WTC11 (cell line): ENCODE measurements around the gene HPSE2. TPM values are rescaled to one million over a fixed set of nuclear protein-coding genes. Genes with fewer than 3 reads are reported as not detected.
A peak's percentile ranks its signal among the peaks of the same experiment; 100 is the strongest.

Experiments used
- ATAC-seq: fragments of 200-7000 bp; cut with Tn5 transposase; 2 replicates; pipeline ENCODE4 v1.10.0; 2021; ENCODE audit warnings: mild to moderate bottlenecking, moderate library complexity
- CTCF ChIA-PET: fragments of 300-600 bp; sonication (Branson Sonifier 250); formaldehyde crosslinking; loops from one replicate; lab custom pipeline; 2021; ENCODE audit warnings: antibody characterized with exemption; lab: Charles Lee
- POLR2A ChIA-PET: fragments of 350-600 bp; sonication (Branson Sonifier 250); formaldehyde crosslinking; loops from one replicate; lab custom pipeline; 2021; ENCODE audit warnings: antibody characterized with exemption; lab: Charles Lee
- DNase-seq: peaks from one replicate; pipeline ENCODE4 v3.0.0; 2021; ENCODE audit warnings: low spot score
- H3K27ac Mint-ChIP-seq: 2 replicates; pipeline ENCODE4 v1.8.0; 2021; ENCODE audit warnings: mixed read lengths
- H3K27me3 Mint-ChIP-seq: 2 replicates; pipeline ENCODE4 v1.8.0; 2021; ENCODE audit warnings: low read depth, mild to moderate bottlenecking, moderate library complexity, mixed read lengths
- H3K36me3 Mint-ChIP-seq: 2 replicates; pipeline ENCODE4 v1.8.0; 2021; ENCODE audit warnings: mixed read lengths
- H3K4me1 Mint-ChIP-seq: 2 replicates; pipeline ENCODE4 v1.8.0; 2022; ENCODE audit warnings: mixed read lengths
- H3K4me3 Mint-ChIP-seq: 2 replicates; pipeline ENCODE4 v1.8.0; 2021; ENCODE audit warnings: mild to moderate bottlenecking, moderate library complexity, mixed read lengths
- H3K9me3 Mint-ChIP-seq: 2 replicates; pipeline ENCODE4 v1.8.0; 2021; ENCODE audit warnings: mixed read lengths
- CBFB ChIP-seq: sonication (generic); formaldehyde crosslinking; IDR thresholded peaks from 2 replicates; pipeline ENCODE4 v1.8.1; 2022; ENCODE audit warnings: mild to moderate bottlenecking, low read depth, missing genetic modification reagents
- CREM ChIP-seq: sonication (generic); formaldehyde crosslinking; IDR thresholded peaks from 2 replicates; pipeline ENCODE4 v1.8.1; 2022; ENCODE audit warnings: mild to moderate bottlenecking, missing genetic modification reagents, moderate library complexity
- ELF4 ChIP-seq: sonication (generic); formaldehyde crosslinking; IDR thresholded peaks from 2 replicates; pipeline ENCODE4 v1.8.1; 2022; ENCODE audit warnings: low read depth, mild to moderate bottlenecking, moderate library complexity, missing genetic modification reagents
- ETV6 ChIP-seq: sonication (generic); formaldehyde crosslinking; IDR thresholded peaks from 2 replicates; pipeline ENCODE4 v1.8.1; 2022; ENCODE audit warnings: mild to moderate bottlenecking, missing genetic modification reagents
- GTF2I ChIP-seq: fragments of 250-450 bp; sonication (Bioruptor Pico); conservative IDR thresholded peaks from 2 replicates; pipeline ENCODE4 v1.4.0; 2021; ENCODE audit warnings: mild to moderate bottlenecking
- HMGA2 ChIP-seq: fragments of 250-450 bp; sonication (Bioruptor Pico); IDR thresholded peaks from 2 replicates; pipeline ENCODE4 v1.4.0; 2021; ENCODE audit warnings: mild to moderate bottlenecking, moderate library complexity
- NR1H2 ChIP-seq: sonication (generic); formaldehyde crosslinking; IDR thresholded peaks from 2 replicates; pipeline ENCODE4 v1.9.0; 2021; ENCODE audit warnings: mild to moderate bottlenecking, moderate library complexity, missing genetic modification reagents
- RELA ChIP-seq: sonication (generic); formaldehyde crosslinking; IDR thresholded peaks from 2 replicates; pipeline ENCODE4 v1.8.1; 2022; ENCODE audit warnings: missing genetic modification reagents, mild to moderate bottlenecking, borderline replicate concordance
- RORB ChIP-seq: fragments of 250-450 bp; sonication (Bioruptor Pico); IDR thresholded peaks from 2 replicates; pipeline ENCODE4 v1.9.0; 2021; ENCODE audit warnings: mild to moderate bottlenecking
- SP1 ChIP-seq: sonication (generic); formaldehyde crosslinking; conservative IDR thresholded peaks from 2 replicates; pipeline ENCODE4 v1.8.1; 2022; ENCODE audit warnings: missing genetic modification reagents
- TEAD1 ChIP-seq: sonication (generic); formaldehyde crosslinking; IDR thresholded peaks from 2 replicates; pipeline ENCODE4 v1.8.0; 2022; ENCODE audit warnings: mild to moderate bottlenecking, missing genetic modification reagents
- ZNF121 ChIP-seq: sonication (generic); formaldehyde crosslinking; IDR thresholded peaks from 2 replicates; pipeline ENCODE4 v1.8.0; 2023; ENCODE audit warnings: missing genetic modification reagents
- ZNF263 ChIP-seq: sonication (generic); formaldehyde crosslinking; IDR thresholded peaks from 2 replicates; pipeline ENCODE4 v1.8.1; 2022; ENCODE audit warnings: low read depth, mild to moderate bottlenecking, moderate library complexity, missing genetic modification reagents
- ZNF396 ChIP-seq: fragments of 250-450 bp; sonication (Bioruptor Pico); IDR thresholded peaks from 2 replicates; pipeline ENCODE4 v1.8.0; 2021; ENCODE audit warnings: mild to moderate bottlenecking, moderate library complexity, borderline replicate concordance
- ZNF416 ChIP-seq: fragments of 250-450 bp; sonication (Bioruptor Pico); IDR thresholded peaks from 2 replicates; pipeline ENCODE4 v1.9.0; 2021; ENCODE audit warnings: mild to moderate bottlenecking, inconsistent platforms
- total RNA-seq: library from RNA; stranded (reverse); gene quantifications from 3 replicates; pipeline ENCODE4 v1.2.3, GENCODE V29; 2021
- TF ChIP-seq, protein P1 (sequence below): sonication (generic); formaldehyde crosslinking; IDR thresholded peaks from 2 replicates; pipeline ENCODE4 v1.8.1; 2022; ENCODE audit warnings: missing genetic modification reagents, borderline replicate concordance
- TF ChIP-seq, protein P2 (sequence below): sonication (generic); formaldehyde crosslinking; IDR thresholded peaks from 2 replicates; pipeline ENCODE4 v1.8.1; 2022; ENCODE audit warnings: low read depth, mild to moderate bottlenecking, moderate library complexity, missing genetic modification reagents, borderline replicate concordance
- TF ChIP-seq, protein P3 (sequence below): fragments of 250-450 bp; sonication (Bioruptor Pico); IDR thresholded peaks from 2 replicates; pipeline ENCODE4 v1.9.0; 2021; ENCODE audit warnings: moderate library complexity, mild to moderate bottlenecking, inconsistent platforms, borderline replicate concordance
- TF ChIP-seq, protein P4 (sequence below): sonication (generic); formaldehyde crosslinking; IDR thresholded peaks from 2 replicates; pipeline ENCODE4 v1.8.0; 2022; ENCODE audit warnings: mild to moderate bottlenecking, missing genetic modification reagents
- TF ChIP-seq, protein P5 (sequence below): fragments of 250-450 bp; sonication (Bioruptor Pico); IDR thresholded peaks from 2 replicates; pipeline ENCODE4 v1.9.0; 2021; ENCODE audit warnings: mild to moderate bottlenecking

The HPSE2 gene
- total RNA-seq, 1 experiment from 2014 or later, result 0.66 TPM

DNA sequence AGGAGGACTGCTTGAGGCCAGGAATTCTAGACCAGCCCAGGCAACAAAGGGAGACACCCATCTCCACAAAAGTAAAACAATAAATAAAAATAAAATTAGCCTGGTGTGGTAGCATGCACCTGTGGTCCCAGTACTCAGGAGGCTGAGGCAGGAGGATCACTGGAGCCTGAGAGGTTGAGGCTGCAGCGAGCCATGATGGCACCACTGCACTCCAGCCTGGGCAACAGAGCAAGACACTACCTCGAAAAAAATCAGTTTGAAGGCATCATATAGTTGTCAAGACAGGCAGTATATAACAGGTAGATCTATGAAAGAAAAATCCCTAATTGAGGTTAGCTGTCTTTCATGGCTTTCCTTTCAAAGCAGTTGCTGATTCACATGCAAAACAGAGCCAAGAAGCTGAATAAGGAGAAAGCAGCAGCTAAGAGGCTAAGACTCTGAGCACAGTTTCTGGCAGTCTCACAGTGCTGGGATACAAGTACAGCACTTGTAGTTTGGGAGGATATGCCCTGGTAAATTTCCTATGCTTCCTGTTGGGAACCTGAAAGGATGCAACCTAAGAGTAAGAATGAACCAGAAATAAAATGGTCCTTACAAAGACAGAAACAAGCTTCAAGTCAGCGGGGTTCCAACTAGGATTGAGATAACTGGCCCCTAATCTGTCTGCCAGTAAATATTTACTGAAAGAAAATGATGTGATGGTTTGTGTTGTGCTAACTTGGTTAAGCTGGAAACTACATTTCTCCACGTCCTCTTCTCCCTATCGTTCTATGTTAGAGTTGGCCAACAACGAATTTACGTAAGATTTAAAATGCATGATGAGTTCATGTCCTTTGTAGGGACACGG is 420.4 kb downstream of the HPSE2 start:
- DNase-seq, result no peak
- CTCF ChIA-PET, result interaction anchor here (0.9 to 1.4 kb wide), 4 partner anchors 37 to 390 kb away, joined by 3 to 6 read pairs (median 4); no protein-coding TSS in a partner anchor
- TF ChIP-seq ELF4 (CRISPR knock-in tag) (no peak), GTF2I (CRISPR knock-in tag) (0 out of 2 replicates have a peak, but pooled peaks have one; percentile 15), ZNF121 (CRISPR knock-in tag) (peak; percentile 96)
- TF ChIP-seq, protein P1, sequence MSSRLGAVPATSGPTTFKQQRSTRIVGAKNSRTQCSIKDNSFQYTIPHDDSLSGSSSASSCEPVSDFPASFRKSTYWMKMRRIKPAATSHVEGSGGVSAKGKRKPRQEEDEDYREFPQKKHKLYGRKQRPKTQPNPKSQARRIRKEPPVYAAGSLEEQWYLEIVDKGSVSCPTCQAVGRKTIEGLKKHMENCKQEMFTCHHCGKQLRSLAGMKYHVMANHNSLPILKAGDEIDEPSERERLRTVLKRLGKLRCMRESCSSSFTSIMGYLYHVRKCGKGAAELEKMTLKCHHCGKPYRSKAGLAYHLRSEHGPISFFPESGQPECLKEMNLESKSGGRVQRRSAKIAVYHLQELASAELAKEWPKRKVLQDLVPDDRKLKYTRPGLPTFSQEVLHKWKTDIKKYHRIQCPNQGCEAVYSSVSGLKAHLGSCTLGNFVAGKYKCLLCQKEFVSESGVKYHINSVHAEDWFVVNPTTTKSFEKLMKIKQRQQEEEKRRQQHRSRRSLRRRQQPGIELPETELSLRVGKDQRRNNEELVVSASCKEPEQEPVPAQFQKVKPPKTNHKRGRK (CRISPR knock-in tag), result no peak

DNA sequence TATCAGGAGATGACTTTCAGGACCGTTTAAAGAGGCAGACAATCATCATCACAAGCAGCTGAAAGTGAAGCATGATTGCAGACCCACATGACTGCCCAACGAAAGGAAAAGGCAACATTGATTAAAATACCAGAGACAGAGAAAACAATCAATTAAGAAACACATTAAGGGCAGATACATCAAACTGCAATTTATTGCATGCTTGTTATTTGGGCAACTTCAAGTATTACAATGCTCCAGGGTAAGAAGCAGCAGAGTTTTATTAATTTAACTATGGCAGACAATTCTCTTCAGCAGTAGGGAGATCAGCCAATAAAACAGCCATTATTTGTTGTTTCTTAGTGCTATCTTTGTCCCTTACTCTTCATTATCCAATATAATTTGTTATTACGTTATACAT is 421.2 kb downstream of the HPSE2 start:
- H3K27ac Mint-ChIP-seq, result no peak overlapping the region
- ChIA-PET POLR2A (no interaction called here), CTCF (no interaction called here)
- no peak for DNase-seq
- H3K27me3 Mint-ChIP-seq, result no peaks in the 10 kb centered on the region
- TF ChIP-seq SP1 (CRISPR knock-in tag) (no peak), ZNF416 (CRISPR knock-in tag) (no peak), NR1H2 (CRISPR knock-in tag) (no peak), TEAD1 (CRISPR knock-in tag) (no peak), RORB (CRISPR knock-in tag) (no peak), ZNF396 (CRISPR knock-in tag) (no peak), CBFB (no peak), HMGA2 (no peak), RELA (CRISPR knock-in tag) (no peak), ETV6 (no peak), CREM (CRISPR knock-in tag) (no peak), ZNF263 (CRISPR knock-in tag) (no peak)
- TF ChIP-seq, protein P2, sequence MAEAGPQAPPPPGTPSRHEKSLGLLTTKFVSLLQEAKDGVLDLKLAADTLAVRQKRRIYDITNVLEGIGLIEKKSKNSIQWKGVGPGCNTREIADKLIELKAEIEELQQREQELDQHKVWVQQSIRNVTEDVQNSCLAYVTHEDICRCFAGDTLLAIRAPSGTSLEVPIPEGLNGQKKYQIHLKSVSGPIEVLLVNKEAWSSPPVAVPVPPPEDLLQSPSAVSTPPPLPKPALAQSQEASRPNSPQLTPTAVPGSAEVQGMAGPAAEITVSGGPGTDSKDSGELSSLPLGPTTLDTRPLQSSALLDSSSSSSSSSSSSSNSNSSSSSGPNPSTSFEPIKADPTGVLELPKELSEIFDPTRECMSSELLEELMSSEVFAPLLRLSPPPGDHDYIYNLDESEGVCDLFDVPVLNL (CRISPR knock-in tag), result no peak
- TF ChIP-seq, protein P3, sequence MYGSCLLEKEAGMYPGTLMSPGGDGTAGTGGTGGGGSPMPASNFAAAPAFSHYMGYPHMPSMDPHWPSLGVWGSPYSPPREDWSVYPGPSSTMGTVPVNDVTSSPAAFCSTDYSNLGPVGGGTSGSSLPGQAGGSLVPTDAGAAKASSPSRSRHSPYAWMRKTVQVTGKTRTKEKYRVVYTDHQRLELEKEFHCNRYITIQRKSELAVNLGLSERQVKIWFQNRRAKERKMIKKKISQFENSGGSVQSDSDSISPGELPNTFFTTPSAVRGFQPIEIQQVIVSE (CRISPR knock-in tag), result no peak
- TF ChIP-seq, protein P4, sequence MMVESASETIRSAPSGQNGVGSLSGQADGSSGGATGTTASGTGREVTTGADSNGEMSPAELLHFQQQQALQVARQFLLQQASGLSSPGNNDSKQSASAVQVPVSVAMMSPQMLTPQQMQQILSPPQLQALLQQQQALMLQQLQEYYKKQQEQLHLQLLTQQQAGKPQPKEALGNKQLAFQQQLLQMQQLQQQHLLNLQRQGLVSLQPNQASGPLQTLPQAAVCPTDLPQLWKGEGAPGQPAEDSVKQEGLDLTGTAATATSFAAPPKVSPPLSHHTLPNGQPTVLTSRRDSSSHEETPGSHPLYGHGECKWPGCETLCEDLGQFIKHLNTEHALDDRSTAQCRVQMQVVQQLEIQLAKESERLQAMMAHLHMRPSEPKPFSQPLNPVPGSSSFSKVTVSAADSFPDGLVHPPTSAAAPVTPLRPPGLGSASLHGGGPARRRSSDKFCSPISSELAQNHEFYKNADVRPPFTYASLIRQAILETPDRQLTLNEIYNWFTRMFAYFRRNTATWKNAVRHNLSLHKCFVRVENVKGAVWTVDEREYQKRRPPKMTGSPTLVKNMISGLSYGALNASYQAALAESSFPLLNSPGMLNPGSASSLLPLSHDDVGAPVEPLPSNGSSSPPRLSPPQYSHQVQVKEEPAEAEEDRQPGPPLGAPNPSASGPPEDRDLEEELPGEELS, result no peak
- TF ChIP-seq, protein P5, sequence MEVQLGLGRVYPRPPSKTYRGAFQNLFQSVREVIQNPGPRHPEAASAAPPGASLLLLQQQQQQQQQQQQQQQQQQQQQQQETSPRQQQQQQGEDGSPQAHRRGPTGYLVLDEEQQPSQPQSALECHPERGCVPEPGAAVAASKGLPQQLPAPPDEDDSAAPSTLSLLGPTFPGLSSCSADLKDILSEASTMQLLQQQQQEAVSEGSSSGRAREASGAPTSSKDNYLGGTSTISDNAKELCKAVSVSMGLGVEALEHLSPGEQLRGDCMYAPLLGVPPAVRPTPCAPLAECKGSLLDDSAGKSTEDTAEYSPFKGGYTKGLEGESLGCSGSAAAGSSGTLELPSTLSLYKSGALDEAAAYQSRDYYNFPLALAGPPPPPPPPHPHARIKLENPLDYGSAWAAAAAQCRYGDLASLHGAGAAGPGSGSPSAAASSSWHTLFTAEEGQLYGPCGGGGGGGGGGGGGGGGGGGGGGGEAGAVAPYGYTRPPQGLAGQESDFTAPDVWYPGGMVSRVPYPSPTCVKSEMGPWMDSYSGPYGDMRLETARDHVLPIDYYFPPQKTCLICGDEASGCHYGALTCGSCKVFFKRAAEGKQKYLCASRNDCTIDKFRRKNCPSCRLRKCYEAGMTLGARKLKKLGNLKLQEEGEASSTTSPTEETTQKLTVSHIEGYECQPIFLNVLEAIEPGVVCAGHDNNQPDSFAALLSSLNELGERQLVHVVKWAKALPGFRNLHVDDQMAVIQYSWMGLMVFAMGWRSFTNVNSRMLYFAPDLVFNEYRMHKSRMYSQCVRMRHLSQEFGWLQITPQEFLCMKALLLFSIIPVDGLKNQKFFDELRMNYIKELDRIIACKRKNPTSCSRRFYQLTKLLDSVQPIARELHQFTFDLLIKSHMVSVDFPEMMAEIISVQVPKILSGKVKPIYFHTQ (CRISPR knock-in tag), result no peak
- TF ChIP-seq, all 79 proteins: peak for 0
- Mint-ChIP-seq H3K4me3 (no peak overlapping the region), H3K4me1 (peaks cover 13% of the 10 kb centered on the region), H3K9me3 (no peaks in the 10 kb centered on the region), H3K36me3 (no peaks in the 10 kb centered on the region)
- ATAC-seq, result no peak

More for the DNA sequence above, 420.4 kb downstream of the HPSE2 start:
- H3K4me3 Mint-ChIP-seq, result no peak overlapping the region
- no peaks in the 10 kb centered on the region for H3K27me3 Mint-ChIP-seq
- no peaks in the 10 kb centered on the region for H3K36me3 Mint-ChIP-seq
- H3K9me3 Mint-ChIP-seq, result no peaks in the 10 kb centered on the region
- POLR2A ChIA-PET, result no interaction called here
- ATAC-seq, result peak; percentile 75
- peaks cover 13% of the 10 kb centered on the region for H3K4me1 Mint-ChIP-seq
- H3K27ac Mint-ChIP-seq, result no peak overlapping the region; the same call in 1 of the 2 replicates
